Subcutaneous adipose tissue (tissue), 4 donors: ENCODE measurements around the gene KIF5A. TPM values are rescaled to one million over a fixed set of nuclear protein-coding genes. Genes with fewer than 3 reads are reported as not detected.

Experiments used
- CTCF ChIP-seq: fragments of 450-650 bp; IDR thresholded peaks from one replicate; pipeline ENCODE4 v1.5.1; 2016; ENCODE audit warnings: low read depth, mild to moderate bottlenecking, control low read depth, antibody characterized with exemption, moderate library complexity
- total RNA-seq, 4 donors: library from RNA; depleted of rRNA; stranded (reverse); fragments of >200 nt; gene quantifications; one replicate each; pipeline ENCODE4 v1.1.0, GENCODE V29; 2016

Gene KIF5A
- total RNA-seq, 4 donors from 2014 or later, result 0.17 to 0.38 TPM; not detected in 2

- no peak for TF ChIP-seq CTCF
Measured at GRCh38 chr12:57618966-57619433, 69.2 kb downstream of the KIF5A start.

- no peak for TF ChIP-seq CTCF
Measured at GRCh38 chr12:57619434-57620244, 69.8 kb downstream of the KIF5A start.

GRCh38 chr12:57620245-57620935 is 70.5 kb downstream of the KIF5A start:
- TF ChIP-seq CTCF, result no peak

- no peak for TF ChIP-seq CTCF
Measured at GRCh38 chr12:57620936-57621496, 71.2 kb downstream of the KIF5A start.

DNA sequence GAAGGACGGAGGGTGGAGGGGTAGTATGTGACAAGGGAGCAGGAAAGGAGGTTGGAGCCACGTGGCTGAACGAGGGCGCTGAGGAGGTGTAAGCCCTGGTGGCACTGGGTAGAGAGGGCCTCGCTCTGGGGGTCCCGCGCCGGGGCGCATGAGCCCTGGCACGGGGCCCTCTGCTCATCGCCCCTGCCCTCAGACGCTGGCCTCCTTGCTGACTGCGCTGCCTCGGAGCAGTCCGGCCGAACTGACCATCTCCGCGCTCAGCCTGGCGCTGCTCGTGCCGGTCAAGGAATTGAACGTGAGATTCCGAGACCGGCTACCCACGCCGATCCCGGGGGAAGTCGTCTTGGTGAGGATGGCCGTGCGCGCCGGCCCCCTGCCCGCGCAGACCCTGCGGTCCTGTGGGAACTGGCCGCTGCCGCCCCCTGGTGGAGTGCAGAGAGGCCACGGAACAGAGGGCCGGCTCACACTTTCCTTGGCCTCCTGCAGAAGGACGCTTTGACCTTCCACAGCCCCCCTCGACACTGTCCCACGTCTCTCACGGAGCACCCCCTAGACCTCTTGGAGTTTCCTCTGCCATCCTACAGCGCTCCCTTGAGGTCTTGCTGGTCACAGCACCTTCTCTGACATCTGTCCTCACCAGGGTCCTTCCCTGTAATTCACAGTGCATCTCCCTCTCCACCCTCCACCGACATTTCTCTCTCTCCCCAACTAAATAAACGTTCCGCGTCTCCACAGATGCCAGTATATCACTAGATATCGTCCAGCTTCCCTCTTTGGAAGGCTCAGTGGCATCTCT is 71.9 kb downstream of the KIF5A start:
- TF ChIP-seq CTCF, result no peak

DNA sequence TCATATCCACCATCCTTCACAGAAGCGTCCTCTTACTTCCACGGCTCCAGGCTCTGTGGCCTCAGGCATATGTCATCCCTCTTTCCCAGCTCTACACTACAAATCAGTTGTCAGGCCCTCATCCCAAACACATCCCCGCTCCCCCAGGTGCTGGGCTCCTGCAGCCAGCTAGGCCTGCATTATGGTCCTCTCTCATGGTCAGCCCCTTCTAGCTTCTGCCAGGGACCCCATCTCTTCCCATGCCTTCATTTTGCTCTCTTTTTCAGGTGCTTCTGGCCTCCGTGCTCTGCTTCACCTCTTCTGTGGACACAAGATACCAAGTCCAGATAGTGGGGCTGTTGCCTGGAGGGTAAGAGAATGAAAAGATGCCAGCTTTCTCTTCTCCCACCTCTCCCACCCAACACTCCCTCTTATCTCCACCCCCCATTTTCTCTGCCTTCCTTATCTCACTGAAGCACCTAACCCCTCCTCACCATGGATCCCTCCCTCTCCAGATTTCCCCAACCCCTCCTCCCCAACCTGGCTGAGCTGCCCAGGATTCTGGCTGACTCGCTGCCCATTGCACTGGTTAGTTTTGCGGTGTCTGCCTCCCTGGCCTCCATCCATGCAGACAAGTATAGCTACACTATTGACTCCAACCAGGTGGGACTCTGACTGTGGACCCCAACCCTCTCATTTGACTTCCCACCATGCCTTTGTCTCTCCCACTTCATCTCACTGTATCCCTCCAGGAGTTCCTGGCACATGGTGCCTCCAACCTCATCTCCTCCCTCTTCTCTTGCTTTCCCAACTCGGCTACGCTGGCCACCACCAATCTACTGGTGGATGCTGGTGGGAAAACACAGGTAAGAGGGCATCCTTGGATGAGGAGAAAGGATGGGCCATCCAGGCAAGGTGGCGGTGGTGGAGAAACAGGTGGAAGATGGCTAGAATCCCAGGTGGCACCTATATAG is 72.7 kb downstream of the KIF5A start:
- TF ChIP-seq CTCF, result no peak
